Naive thymus-derived CD4-positive, alpha-beta T cell (primary cell): Measurements from ENCODE around the gene BBS2. TPM values are rescaled to one million over a fixed set of nuclear protein-coding genes. Genes with fewer than 3 reads are reported as not detected.

Experiments used
- ATAC-seq: fragments of 150-1000 bp; cut with Tn5 transposase; 2 replicates; pipeline ENCODE4 v1.10.0; 2021; ENCODE audit warnings: mild to moderate bottlenecking, moderate library complexity
- CTCF ChIA-PET: fragments of 350-600 bp; sonication (Branson Sonifier 250); formaldehyde crosslinking; loops from one replicate; lab custom pipeline; 2021; ENCODE audit warnings: antibody characterized with exemption; lab: Charles Lee
- POLR2A ChIA-PET: fragments of 350-600 bp; sonication (Branson Sonifier 250); formaldehyde crosslinking; loops from one replicate; lab custom pipeline; 2021; ENCODE audit warnings: antibody characterized with exemption, inconsistent platforms; lab: Charles Lee
- DNase-seq, 9 donors: peaks; one replicate each; pipeline versions ENCODE4 v3.0.0 to v3.0.0-alpha.2; 2020 to 2022; ENCODE audit warnings: mixed read lengths in 1 of 9
- H3K27ac ChIP-seq: one replicate; pipeline ENCODE4 v1.7.0; 2013; ENCODE audit warnings: mild to moderate bottlenecking, low read depth, low read length, moderate library complexity
- H3K27me3 ChIP-seq, 2 donors: one replicate each; pipeline ENCODE4 v1.7.0; 2013; ENCODE audit warnings: low read length in 2 of 2, mild to moderate bottlenecking in 2 of 2, moderate library complexity in 2 of 2; ENCODE audit not compliant: control insufficient read depth in 2 of 2, insufficient read depth in 2 of 2
- H3K36me3 ChIP-seq, 3 experiments: 1 replicate in 2 of 3; 2 replicates in 1 of 3; pipeline ENCODE4 v1.7.0; 2013; ENCODE audit warnings: low read length in 3 of 3, mild to moderate bottlenecking in 3 of 3, moderate library complexity in 1 of 3; ENCODE audit not compliant: insufficient read depth in 3 of 3, control insufficient read depth in 2 of 3
- H3K4me1 ChIP-seq, 2 donors: one replicate each; pipeline ENCODE4 v1.7.0; 2013; ENCODE audit warnings: low read length in 2 of 2, mild to moderate bottlenecking in 2 of 2, moderate library complexity in 1 of 2; ENCODE audit not compliant: control insufficient read depth in 2 of 2, insufficient read depth in 2 of 2
- H3K4me3 ChIP-seq: 2 replicates; pipeline ENCODE4 v1.7.0; 2013; ENCODE audit warnings: mild to moderate bottlenecking, low read length
- H3K9me3 ChIP-seq, 3 experiments: 1 replicate in 2 of 3; 2 replicates in 1 of 3; pipeline ENCODE4 v1.7.0; 2013; ENCODE audit warnings: low read length in 3 of 3; ENCODE audit not compliant: control insufficient read depth in 2 of 3
- H3K27ac Mint-ChIP-seq, 9 donors: one replicate each; pipeline ENCODE4 v1.8.0; 2020 to 2022; ENCODE audit warnings: mixed read lengths in 9 of 9, mild to moderate bottlenecking in 8 of 9, moderate library complexity in 5 of 9, inconsistent platforms in 2 of 9
- H3K27me3 Mint-ChIP-seq, 5 donors: one replicate each; pipeline ENCODE4 v1.8.0; 2021 to 2022; ENCODE audit warnings: mixed read lengths in 5 of 5, mild to moderate bottlenecking in 1 of 5
- H3K36me3 Mint-ChIP-seq, 5 donors: one replicate each; pipeline ENCODE4 v1.8.0; 2020 to 2022; ENCODE audit warnings: mixed read lengths in 5 of 5, mild to moderate bottlenecking in 3 of 5, inconsistent platforms in 1 of 5
- H3K4me1 Mint-ChIP-seq, 7 donors: one replicate each; pipeline ENCODE4 v1.8.0; 2020 to 2022; ENCODE audit warnings: mixed read lengths in 7 of 7, mild to moderate bottlenecking in 3 of 7, inconsistent platforms in 1 of 7
- H3K4me3 Mint-ChIP-seq, 10 donors: one replicate each; pipeline ENCODE4 v1.8.0; 2020 to 2022; ENCODE audit warnings: mild to moderate bottlenecking in 10 of 10, mixed read lengths in 10 of 10, moderate library complexity in 6 of 10, inconsistent platforms in 2 of 10
- H3K9me3 Mint-ChIP-seq, 11 donors: one replicate each; pipeline ENCODE4 v1.8.0; 2020 to 2022; ENCODE audit warnings: mixed read lengths in 11 of 11, mild to moderate bottlenecking in 4 of 11, inconsistent platforms in 1 of 11, moderate library complexity in 1 of 11
- intact Hi-C, 2 donors: fragments of 100-400 bp; cut with micrococcal nuclease; formaldehyde crosslinking; loops; one replicate each; pipeline ENCODE4 v1.15.1; 2023
- polyA plus RNA-seq, 2 donors: library from polyadenylated mRNA; unstranded; fragments of 300-500 nt; fragmentation: Illumina TruSeq; gene quantifications; one replicate each; pipeline ENCODE4 v1.2.3, GENCODE V29; 2021
- total RNA-seq, 6 experiments: library from RNA in 5 of 6; stranded (reverse) in 5 of 6; gene quantifications; 1 replicate in 5 of 6; 2 replicates in 1 of 6; pipeline ENCODE4 v1.2.3 and lab custom pipeline; 2021 to 2026

The BBS2 gene
- total and polyA plus RNA-seq, 7 experiments from 2014 or later: 14.7 to 130 (median 72.2) TPM

DNA sequence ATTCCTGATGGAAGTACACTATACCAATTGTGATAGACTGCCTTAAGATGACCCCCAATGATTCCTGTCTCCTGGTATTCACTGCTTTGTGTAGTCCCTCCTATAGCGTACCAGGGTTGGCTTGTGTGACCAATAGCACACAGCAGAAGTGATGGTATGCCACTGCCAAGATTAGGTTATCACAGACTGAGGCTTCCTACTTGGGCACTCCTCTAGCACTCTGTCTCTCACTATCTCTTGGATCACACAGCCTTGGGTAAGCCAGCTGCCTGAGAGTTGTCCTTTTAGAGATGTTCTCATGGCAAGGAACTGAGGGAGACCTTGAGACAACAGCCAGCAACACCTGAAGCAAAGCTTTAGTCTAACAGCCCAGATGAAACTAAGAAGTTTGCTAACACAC, 81.8 kb downstream of the BBS2 start:
- H3K9me3 ChIP-seq: no peaks in the 10 kb centered on the region
- ChIA-PET POLR2A (interaction anchor here (1.3 kb wide), 1 partner anchor 12 kb away, joined by 3 read pairs; no protein-coding TSS in a partner anchor), CTCF (no interaction called here)
- no peak overlapping the region for H3K4me3 ChIP-seq
- no peak overlapping the region for H3K27ac ChIP-seq
- Mint-ChIP-seq H3K36me3 (peaks cover 10 to 38% (median 22%) of the 10 kb centered on the region in 5 donors), H3K27ac (peak overlapping the region in 1 of 9 donors; percentile 19), H3K9me3 (no peaks in the 10 kb centered on the region), H3K27me3 (no peaks in the 10 kb centered on the region), H3K4me3 (no peak overlapping the region), H3K4me1 (peaks cover 3 to 20% (median 7%) of the 10 kb centered on the region in 7 donors)
- no peaks in the 10 kb centered on the region for H3K4me1 ChIP-seq
- intact Hi-C loops: no loop called here
- ATAC-seq: no peak
- H3K36me3 ChIP-seq: peaks cover 9 to 54% (median 12%) of the 10 kb centered on the region in 3 experiments
- no peaks in the 10 kb centered on the region for H3K27me3 ChIP-seq
- DNase-seq: no peak

DNA sequence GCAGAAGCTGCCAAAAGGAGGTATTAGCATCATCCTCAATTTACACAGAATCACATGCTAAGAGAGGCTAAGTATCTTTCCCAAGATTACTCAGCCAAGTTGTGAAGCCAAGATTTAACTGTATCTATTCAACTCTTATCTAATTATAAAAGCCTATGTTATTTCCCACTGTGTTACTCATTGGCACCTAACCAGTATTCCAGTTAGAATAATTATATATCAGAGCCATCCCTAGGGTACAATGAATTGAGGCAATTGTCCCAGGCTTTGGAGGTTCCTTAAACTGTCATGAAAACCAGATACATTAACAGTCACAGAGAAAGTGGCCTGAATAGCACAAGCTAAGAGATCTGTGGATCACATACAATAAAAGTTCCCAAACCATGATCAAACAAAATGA, 83.6 kb downstream of the BBS2 start:
- no peaks in the 10 kb centered on the region for H3K4me1 ChIP-seq
- H3K4me3 ChIP-seq: no peak overlapping the region
- peak overlapping the region in 2 of 9 donors; percentile 18 to 36 for H3K27ac Mint-ChIP-seq
- H3K27me3 ChIP-seq: no peaks in the 10 kb centered on the region
- ChIA-PET CTCF (no interaction called here), POLR2A (interaction anchor here (0.6 to 1.8 kb wide), 2 partner anchors 13 to 295 kb away, joined by 6 to 8 read pairs; no protein-coding TSS in a partner anchor)
- no peak overlapping the region for H3K4me3 Mint-ChIP-seq
- DNase-seq: no peak
- no peaks in the 10 kb centered on the region for H3K27me3 Mint-ChIP-seq
- intact Hi-C loops: loop anchor here in 1 of 2 donors (1.0 kb wide), 1 partner anchor 8 kb away; no protein-coding TSS in a partner anchor
- no peak overlapping the region for H3K27ac ChIP-seq
- H3K9me3 Mint-ChIP-seq: no peaks in the 10 kb centered on the region
- no peaks in the 10 kb centered on the region for H3K9me3 ChIP-seq
- H3K36me3 Mint-ChIP-seq: peaks cover 8 to 33% (median 14%) of the 10 kb centered on the region in 5 donors
- peaks cover 0 to 11% (median 5%) of the 10 kb centered on the region in 7 donors for H3K4me1 Mint-ChIP-seq
- H3K36me3 ChIP-seq: peaks cover 4 to 49% (median 13%) of the 10 kb centered on the region in 3 experiments
- ATAC-seq: no peak

Other genes with a start within 250 kb of the BBS2 start
- gene AMFR, start 94.5 kb downstream of the BBS2 start, total RNA-seq: 10 to 100 TPM; 45.5 to 83.3 (median 62.0) TPM
- gene AMFR, start 94.5 kb downstream of the BBS2 start, polyA plus RNA-seq: 10 to 100 TPM; 35.7 to 37.2 TPM
- 100 to 1,000 TPM in 2 of 5 experiments, 10 to 100 TPM in 3; 74.0 to 191 (median 97.5) TPM for gene NUDT21, start 68.7 kb downstream of the BBS2 start, total RNA-seq
- 10 to 100 TPM; 63.9 to 65.6 TPM for gene NUDT21, start 68.7 kb downstream of the BBS2 start, polyA plus RNA-seq
- gene OGFOD1, start 68.5 kb downstream of the BBS2 start, total RNA-seq: 10 to 100 TPM; 23.8 to 51.8 (median 42.1) TPM
- gene OGFOD1, start 68.5 kb downstream of the BBS2 start, polyA plus RNA-seq: 100 to 1,000 TPM in 1 of 2 donors, 10 to 100 TPM in 1; 98.5 to 106 TPM
- not detected for gene MT4, start 45.0 kb upstream of the BBS2 start, total RNA-seq
- gene MT4, start 45.0 kb upstream of the BBS2 start, polyA plus RNA-seq: not detected
- gene MT3, start 69.5 kb upstream of the BBS2 start, total RNA-seq: 1 to 10 TPM in 2 of 5 experiments, under 1 TPM in 1, not detected in 2; 0.76 to 4.0 (median 1.5) TPM
- 1 to 10 TPM; 3.8 to 4.5 TPM for gene MT3, start 69.5 kb upstream of the BBS2 start, polyA plus RNA-seq
- 100 to 1,000 TPM in 1 of 5 experiments, 10 to 100 TPM in 4; 15.0 to 435 (median 32.8) TPM for gene MT2A, start 88.6 kb upstream of the BBS2 start, total RNA-seq
- gene MT2A, start 88.6 kb upstream of the BBS2 start, polyA plus RNA-seq: 100 to 1,000 TPM; 113 to 168 TPM
- 100 to 1,000 TPM in 1 of 5 experiments, 1 to 10 TPM in 1, under 1 TPM in 2, not detected in 1; 0.45 to 166 (median 2.5) TPM for gene MT1E, start 105.8 kb upstream of the BBS2 start, total RNA-seq
- 1 to 10 TPM; 3.5 to 5.2 TPM for gene MT1E, start 105.8 kb upstream of the BBS2 start, polyA plus RNA-seq
- gene MT1M, start 112.6 kb upstream of the BBS2 start, total RNA-seq: not detected
- not detected for gene MT1M, start 112.6 kb upstream of the BBS2 start, polyA plus RNA-seq
- gene MT1A, start 118.6 kb upstream of the BBS2 start, total RNA-seq: under 1 TPM in 1 of 5 experiments, not detected in 4; 0.92 TPM
- gene MT1A, start 118.6 kb upstream of the BBS2 start, polyA plus RNA-seq: not detected
- not detected for gene MT1B, start 131.9 kb upstream of the BBS2 start, total RNA-seq
- not detected for gene MT1B, start 131.9 kb upstream of the BBS2 start, polyA plus RNA-seq
- gene MT1F, start 137.9 kb upstream of the BBS2 start, total RNA-seq: 10 to 100 TPM in 1 of 5 experiments, 1 to 10 TPM in 4; 5.6 to 20.6 (median 8.7) TPM
- gene MT1F, start 137.9 kb upstream of the BBS2 start, polyA plus RNA-seq: 10 to 100 TPM; 22.1 to 42.4 TPM
- gene MT1G, start 148.0 kb upstream of the BBS2 start, total RNA-seq: 10 to 100 TPM in 1 of 5 experiments, 1 to 10 TPM in 1, not detected in 3; 1.2 to 36.1 TPM
- not detected for gene MT1G, start 148.0 kb upstream of the BBS2 start, polyA plus RNA-seq
- gene MT1H, start 149.8 kb upstream of the BBS2 start, total RNA-seq: 1 to 10 TPM in 1 of 5 experiments, not detected in 4; 1.6 TPM
- not detected for gene MT1H, start 149.8 kb upstream of the BBS2 start, polyA plus RNA-seq
- 10 to 100 TPM; 15.0 to 70.7 (median 25.9) TPM for gene MT1X, start 162.4 kb upstream of the BBS2 start, total RNA-seq
- 100 to 1,000 TPM; 133 to 157 TPM for gene MT1X, start 162.4 kb upstream of the BBS2 start, polyA plus RNA-seq
- gene NUP93, start 210.1 kb upstream of the BBS2 start, total RNA-seq: 10 to 100 TPM; 53.0 to 90.5 (median 58.3) TPM
- gene NUP93, start 210.1 kb upstream of the BBS2 start, polyA plus RNA-seq: 10 to 100 TPM; 64.5 to 83.2 TPM